HAP-1 (cell line): ENCODE data around the gene SH3BGRL.

Experiments used
- DNase-seq, 2 experiments: peaks; one replicate each; pipeline ENCODE4 v3.0.0-alpha.2; 2016 to 2020; ENCODE audit warnings: low spot score in 2 of 2
- H3K27me3 ChIP-seq: fragments of 250-450 bp; sonication (Bioruptor Pico); 2 replicates; pipeline ENCODE4 v1.5.1; 2020; ENCODE audit warnings: low read depth, mild to moderate bottlenecking, moderate library complexity
- H3K36me3 ChIP-seq: fragments of 250-450 bp; sonication (Bioruptor Pico); replicated peaks from 2 replicates; pipeline ENCODE4 v1.5.1; 2020; ENCODE audit warnings: mild to moderate bottlenecking
- H3K4me1 ChIP-seq: fragments of 250-450 bp; sonication (Bioruptor Pico); 2 replicates; pipeline ENCODE4 v1.5.1; 2020; ENCODE audit warnings: mild to moderate bottlenecking
- H3K4me3 ChIP-seq: fragments of 250-450 bp; sonication (Bioruptor Pico); 2 replicates; pipeline ENCODE4 v1.5.1; 2020; ENCODE audit warnings: mild to moderate bottlenecking, moderate library complexity
- H3K9me3 ChIP-seq: fragments of 250-450 bp; sonication (Bioruptor Pico); 2 replicates; pipeline ENCODE4 v1.5.1; 2020; ENCODE audit warnings: mild to moderate bottlenecking, moderate library complexity
- in situ Hi-C: fragments of 300-500 bp; cut with MboI; formaldehyde crosslinking; loops from 3 replicates; pipeline ENCODE4 v1.14.3; 2020; ENCODE audit warnings: low sequenced_read_pairs, inconsistent platforms, mixed read lengths

Gene SH3BGRL

DNA sequence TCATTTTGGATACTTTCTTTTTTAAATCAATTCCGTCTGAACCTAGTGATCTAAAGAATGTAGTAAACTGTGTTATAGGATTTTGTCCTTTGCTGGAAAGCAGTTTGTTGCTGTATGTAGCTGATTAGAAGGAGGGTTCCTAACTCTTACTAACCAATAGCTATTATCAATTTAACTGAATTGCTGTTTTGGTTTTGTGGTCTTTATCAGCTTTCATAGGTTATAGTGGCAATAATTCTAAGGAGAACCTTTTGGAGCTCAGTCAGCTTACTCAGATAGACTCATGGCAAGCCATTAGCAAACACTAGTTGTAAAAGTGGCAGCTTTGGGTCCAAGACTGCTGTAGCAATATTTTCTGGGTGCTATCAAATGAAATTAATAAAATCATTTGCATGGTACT is 29.6 kb downstream of the SH3BGRL start:
- Histone ChIP-seq H3K36me3 (no peaks in the 10 kb centered on the region), H3K9me3 (no peaks in the 10 kb centered on the region), H3K27me3 (no peaks in the 10 kb centered on the region), H3K4me1 (peaks cover 13% of the 10 kb centered on the region), H3K4me3 (no peak overlapping the region)
- no peak for DNase-seq
- in situ Hi-C loops, result no loop called here

DNA sequence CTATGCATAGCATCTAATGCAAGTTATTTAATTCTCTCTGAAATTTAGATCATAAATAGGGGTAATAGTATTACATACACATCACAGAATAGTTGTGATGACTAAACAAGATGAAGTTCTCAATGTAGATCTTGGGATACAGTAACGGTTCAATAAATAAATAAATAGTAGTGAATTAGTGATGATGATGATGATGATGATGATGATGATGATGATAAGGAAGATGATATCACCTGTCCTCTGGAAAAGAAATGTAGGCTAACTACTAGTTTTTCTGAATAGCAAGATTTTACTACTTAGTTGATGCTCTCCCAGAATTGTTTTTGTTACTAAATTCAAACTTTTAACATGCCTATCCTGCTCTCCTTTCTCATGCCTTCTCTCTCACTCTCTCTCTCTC is 30.3 kb downstream of the SH3BGRL start:
- Histone ChIP-seq H3K27me3 (no peaks in the 10 kb centered on the region), H3K4me3 (no peak overlapping the region), H3K9me3 (no peaks in the 10 kb centered on the region), H3K4me1 (peaks cover 13% of the 10 kb centered on the region), H3K36me3 (no peaks in the 10 kb centered on the region; the same call in 1 of the 2 replicates)
- in situ Hi-C loops, result no loop called here
- DNase-seq, result no peak

DNA sequence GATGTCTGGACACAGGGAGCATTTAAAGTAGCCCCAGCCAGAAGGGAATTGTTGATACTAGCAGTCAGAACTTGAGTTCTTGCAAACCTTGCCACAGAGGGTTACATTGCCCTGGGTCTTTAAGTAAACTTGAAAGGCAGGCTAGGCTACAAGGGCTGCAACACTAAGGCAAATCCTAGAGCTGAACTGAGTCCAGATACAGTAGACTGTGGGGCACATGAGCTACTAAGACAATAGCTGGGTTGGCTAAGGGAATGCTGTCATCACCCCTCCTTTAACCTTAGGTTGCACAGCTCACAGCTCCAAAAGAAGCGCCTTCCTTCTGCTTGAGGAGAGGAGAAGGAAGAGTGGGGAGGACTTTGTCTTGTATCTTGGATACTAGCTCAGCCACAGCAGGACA is 35.6 kb downstream of the SH3BGRL start:
- in situ Hi-C loops, result no loop called here
- H3K36me3 ChIP-seq, result peaks cover 3% of the 10 kb centered on the region
- no peaks in the 10 kb centered on the region for H3K4me1 ChIP-seq
- H3K4me3 ChIP-seq, result no peak overlapping the region
- DNase-seq, result no peak
- H3K27me3 ChIP-seq, result no peaks in the 10 kb centered on the region
- no peaks in the 10 kb centered on the region for H3K9me3 ChIP-seq

DNA sequence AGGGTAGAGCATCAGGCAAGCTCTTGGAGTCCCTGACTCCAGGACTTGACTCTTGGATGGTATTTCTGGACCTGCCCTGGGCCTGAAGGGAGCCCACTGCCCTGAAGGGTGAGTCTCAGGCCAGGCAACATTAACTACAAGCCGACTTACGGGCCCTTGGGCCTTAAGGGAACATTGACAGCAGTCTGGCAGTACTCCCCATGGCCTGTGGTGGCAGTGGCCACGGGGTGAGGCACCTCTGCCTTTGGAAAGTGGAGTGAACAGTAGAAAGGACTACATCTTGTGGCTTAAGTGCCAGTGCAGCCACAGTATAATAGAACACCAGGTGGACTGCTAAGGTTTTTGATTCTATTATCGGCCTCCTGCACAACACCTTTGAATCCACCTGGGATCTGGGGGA is 36.3 kb downstream of the SH3BGRL start:
- Histone ChIP-seq H3K27me3 (no peaks in the 10 kb centered on the region), H3K4me3 (no peak overlapping the region), H3K9me3 (no peaks in the 10 kb centered on the region), H3K36me3 (peaks cover 3% of the 10 kb centered on the region), H3K4me1 (no peaks in the 10 kb centered on the region)
- DNase-seq, result no peak
- in situ Hi-C loops, result no loop called here

DNA sequence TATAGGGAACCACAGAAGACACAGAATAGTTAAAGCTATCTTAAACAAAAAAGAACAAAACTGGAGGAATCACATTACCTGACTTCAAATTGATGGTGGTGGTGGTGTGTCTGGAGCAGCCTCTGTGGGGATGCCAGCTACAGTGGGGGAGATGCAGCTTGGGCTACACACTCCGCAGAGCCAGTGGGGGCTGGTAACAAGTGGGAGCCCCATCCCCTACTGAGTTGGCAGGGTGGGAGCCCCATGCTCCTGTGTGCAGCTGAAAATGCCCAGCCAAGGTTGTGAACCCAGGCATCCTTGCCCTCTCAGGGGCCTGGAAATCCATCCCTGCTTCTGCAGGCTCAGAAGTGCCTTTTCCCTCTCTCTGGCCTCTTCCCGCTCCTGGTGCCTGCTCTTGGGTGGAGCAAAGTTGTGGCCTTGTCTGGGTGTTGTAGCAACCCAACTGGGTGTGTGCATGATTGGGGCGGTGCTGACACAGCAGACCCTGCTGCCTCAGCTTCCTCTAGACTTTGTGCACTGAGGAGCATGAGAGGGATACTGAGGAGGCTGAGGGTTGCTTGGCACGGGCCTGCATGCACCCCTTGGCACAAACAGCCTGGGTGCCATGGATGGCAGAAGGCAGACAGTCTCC is 38.9 kb downstream of the SH3BGRL start:
- no peaks in the 10 kb centered on the region for H3K9me3 ChIP-seq
- in situ Hi-C loops, result no loop called here
- H3K4me1 ChIP-seq, result no peaks in the 10 kb centered on the region
- no peaks in the 10 kb centered on the region for H3K27me3 ChIP-seq
- DNase-seq, result no peak
- peaks cover 3% of the 10 kb centered on the region for H3K36me3 ChIP-seq
- H3K4me3 ChIP-seq, result no peak overlapping the region

DNA sequence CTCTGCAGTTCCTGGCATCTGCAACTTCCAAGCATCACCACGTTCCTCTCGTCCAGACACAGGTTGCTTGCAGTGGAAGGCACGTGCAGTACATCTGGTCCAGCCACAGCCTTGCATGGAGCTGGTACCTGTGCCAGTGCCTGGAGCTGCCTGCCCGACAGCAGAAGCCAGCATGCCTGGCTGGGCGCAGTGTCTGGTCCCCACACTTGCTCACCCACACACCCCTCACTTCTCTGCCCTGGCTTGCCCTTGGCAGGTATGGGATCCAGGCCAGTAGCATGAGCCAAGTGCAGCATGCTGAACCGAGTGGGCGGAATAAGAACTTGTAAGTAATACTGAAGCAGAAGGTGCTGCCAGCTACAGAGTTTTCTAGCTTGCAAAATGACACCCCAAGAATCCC is 39.9 kb downstream of the SH3BGRL start:
- in situ Hi-C loops, result no loop called here
- H3K4me3 ChIP-seq, result no peak overlapping the region
- no peak for DNase-seq
- H3K9me3 ChIP-seq, result no peaks in the 10 kb centered on the region
- peaks cover 3% of the 10 kb centered on the region for H3K36me3 ChIP-seq
- H3K27me3 ChIP-seq, result no peaks in the 10 kb centered on the region
- H3K4me1 ChIP-seq, result no peaks in the 10 kb centered on the region; the same call in 1 of the 2 replicates

DNA sequence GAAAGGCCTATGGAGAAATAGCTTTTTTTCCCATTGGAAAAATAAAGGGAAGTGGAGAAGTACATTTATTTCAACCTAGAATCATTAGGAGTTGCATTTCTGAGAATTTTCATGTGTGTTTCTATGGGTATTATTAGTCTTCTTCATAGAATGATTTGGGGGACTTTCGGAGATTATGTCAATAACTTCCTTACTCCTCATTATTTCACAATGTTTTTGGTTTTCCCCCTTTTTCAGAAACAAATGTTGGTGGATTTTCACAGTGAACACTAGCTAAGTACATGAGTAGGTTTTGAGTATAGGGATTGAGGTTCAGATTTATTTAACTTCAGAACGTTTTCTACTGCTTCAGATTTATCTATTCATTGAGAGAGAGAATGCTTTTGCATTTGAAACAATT is 54.0 kb downstream of the SH3BGRL start:
- Histone ChIP-seq H3K36me3 (no peaks in the 10 kb centered on the region), H3K4me3 (no peak overlapping the region), H3K27me3 (no peaks in the 10 kb centered on the region), H3K9me3 (no peaks in the 10 kb centered on the region), H3K4me1 (peaks cover 40% of the 10 kb centered on the region)
- in situ Hi-C loops, result no loop called here
- DNase-seq, result peak in 1 of 2 experiments; percentile 28

DNA sequence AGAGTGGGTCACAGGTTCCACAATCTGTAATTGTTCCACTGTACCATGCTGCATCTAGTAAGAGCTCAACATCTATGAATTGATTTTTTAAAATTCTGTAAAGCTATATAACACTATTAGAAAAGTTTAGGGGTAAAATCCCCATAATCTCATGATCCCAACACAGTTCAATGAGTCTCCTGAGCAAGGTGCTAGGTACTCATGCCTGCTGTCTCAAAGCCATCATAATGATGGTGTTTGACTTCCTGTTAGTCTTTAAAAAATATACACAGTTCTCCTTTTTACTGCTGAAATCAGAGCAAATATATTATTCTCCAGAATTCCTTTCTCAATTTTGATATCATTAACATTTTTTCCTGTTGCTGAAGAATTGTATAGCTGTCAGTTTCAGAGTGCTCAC is 55.9 kb downstream of the SH3BGRL start:
- no peak for DNase-seq
- in situ Hi-C loops, result no loop called here
- no peaks in the 10 kb centered on the region for H3K27me3 ChIP-seq

DNA sequence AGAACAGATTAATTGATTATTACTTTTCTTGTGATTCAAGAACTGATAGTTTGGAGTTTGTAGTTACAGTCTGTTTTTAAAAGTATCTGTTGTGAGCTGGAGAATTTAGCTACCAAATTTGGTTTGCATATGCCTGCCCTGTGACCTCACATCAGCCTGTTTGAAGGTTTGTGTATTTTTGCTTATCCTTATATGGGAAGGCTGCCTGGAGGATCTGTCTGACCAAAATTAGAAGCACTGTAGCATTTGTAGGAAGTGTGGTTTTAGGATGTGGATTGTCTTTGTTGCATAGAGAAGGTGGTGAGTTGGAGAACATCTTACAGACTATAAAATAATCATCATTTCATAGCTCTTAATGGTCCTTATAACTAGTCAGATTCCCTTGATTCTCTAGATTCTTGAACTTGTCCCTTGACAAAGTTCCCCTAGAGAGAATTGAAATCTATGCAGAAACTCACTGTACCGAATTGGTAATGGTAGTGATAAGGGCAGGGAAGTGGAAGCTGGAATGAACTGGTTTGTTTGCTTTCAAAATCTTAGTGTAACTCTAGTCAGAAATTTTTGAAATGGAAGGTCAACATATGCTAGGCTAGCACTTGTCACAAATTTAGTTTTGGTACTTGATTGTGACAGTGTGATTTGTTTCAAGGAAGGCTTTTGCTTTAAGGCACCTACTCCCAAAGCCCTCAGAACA is 57.3 kb downstream of the SH3BGRL start:
- Histone ChIP-seq H3K36me3 (no peaks in the 10 kb centered on the region), H3K4me3 (no peak overlapping the region), H3K4me1 (peaks cover 68% of the 10 kb centered on the region), H3K9me3 (no peaks in the 10 kb centered on the region), H3K27me3 (no peaks in the 10 kb centered on the region)
- in situ Hi-C loops, result no loop called here
- no peak for DNase-seq

More for the DNA sequence above, 55.9 kb downstream of the SH3BGRL start:
- Histone ChIP-seq H3K36me3 (no peaks in the 10 kb centered on the region), H3K4me1 (peaks cover 60% of the 10 kb centered on the region), H3K9me3 (no peaks in the 10 kb centered on the region), H3K4me3 (no peak overlapping the region)

DNA sequence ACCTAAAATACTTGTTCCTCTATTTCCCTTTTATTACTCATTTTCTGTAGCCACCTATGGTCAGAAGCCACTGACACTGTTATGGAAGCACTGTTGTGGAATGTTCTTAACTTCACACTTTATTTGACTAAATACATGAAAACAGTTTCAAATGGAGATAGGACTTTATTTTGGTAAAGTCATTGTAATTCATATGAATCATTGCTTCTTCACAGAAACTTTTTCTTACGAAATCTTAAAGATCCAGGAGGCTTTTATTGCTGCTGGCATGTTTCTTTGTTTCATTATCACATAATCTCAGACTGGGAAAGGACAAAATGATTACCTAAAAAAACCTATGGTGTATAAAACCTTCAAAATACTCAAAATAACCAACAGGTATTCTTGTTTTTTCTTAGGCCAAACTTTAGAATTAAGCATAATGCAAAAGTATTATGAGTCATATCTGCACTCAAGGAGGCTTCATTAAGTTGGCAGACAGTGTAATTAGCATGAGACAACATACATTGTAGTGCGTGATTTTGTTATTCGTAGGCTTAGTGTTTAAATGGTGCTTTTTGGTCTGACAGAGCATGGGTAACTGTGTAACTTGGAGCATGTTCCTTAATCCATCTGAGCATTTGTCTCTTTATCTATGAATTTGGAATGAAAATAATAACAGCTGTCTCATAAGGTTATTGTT is 58.0 kb downstream of the SH3BGRL start:
- H3K36me3 ChIP-seq, result no peaks in the 10 kb centered on the region
- no peaks in the 10 kb centered on the region for H3K27me3 ChIP-seq
- no peak overlapping the region for H3K4me3 ChIP-seq
- in situ Hi-C loops, result no loop called here
- no peaks in the 10 kb centered on the region for H3K9me3 ChIP-seq
- DNase-seq, result peak; percentile 14 to 93
- H3K4me1 ChIP-seq, result peaks cover 68% of the 10 kb centered on the region

DNA sequence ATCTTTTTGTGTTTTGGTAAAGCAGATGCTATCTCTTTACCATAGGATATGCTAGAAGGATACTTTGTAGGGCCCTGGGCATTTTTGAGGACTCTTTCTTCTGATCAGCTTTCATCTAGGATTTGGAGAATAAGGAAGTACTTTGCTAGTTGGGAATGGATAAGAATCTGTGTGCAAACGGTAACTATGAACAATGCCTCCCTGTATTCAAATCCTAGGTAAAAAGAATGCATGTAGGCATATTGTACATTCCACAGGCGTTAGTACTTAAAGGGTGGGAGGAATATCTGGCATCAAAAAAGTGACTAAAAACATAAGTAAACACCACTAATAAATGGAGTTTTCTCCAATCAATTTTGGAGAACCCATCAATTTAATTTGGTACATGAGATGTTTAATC is 59.7 kb downstream of the SH3BGRL start:
- H3K4me3 ChIP-seq, result no peak overlapping the region
- in situ Hi-C loops, result no loop called here
- peak in 1 of 2 experiments; percentile 23 for DNase-seq

DNA sequence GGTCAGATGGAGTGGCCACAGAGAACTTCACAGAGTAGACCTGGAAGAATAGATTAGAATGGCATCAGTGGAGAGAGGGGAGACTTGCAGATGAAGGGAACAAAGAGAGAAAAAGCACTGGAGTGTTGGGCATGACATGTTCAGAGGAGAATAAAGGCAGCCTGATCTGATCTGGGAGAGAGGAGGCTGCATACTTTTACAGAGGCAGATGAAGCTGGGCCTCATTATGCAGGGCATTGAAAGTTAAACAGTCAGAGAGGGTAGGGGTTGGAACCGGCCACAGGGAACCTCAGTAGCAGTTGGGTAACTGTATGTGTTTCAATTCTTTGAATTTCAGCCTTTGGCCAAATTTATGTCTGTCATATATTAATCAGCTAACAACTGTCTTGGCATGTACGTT is 61.2 kb downstream of the SH3BGRL start:
- in situ Hi-C loops, result no loop called here
- peak; percentile 26 to 29 for DNase-seq

More for the DNA sequence above, 59.7 kb downstream of the SH3BGRL start:
- Histone ChIP-seq H3K4me1 (peaks cover 53% of the 10 kb centered on the region), H3K9me3 (0 out of 2 replicates have a peak, but pooled peaks cover 2% of the 10 kb centered on the region), H3K27me3 (no peaks in the 10 kb centered on the region), H3K36me3 (no peaks in the 10 kb centered on the region)

DNA sequence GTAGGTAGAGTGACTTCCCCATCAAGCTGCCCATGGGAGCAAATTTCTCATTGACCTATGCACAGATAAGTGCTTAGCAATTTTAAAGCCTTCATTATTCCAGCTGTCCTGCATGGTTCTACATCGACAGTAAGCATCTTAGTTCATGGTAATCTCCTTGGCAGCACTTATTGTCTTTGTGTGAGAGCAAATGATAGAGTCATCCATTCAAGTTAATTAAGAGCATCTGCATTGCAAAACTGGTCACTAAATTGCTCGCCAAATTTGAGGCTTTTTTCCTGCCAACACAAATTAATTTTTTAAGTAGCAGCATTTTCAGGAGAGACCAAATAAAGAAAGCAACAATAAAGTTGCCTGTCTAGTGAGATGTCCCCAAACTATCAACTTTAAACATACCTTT is 76.7 kb downstream of the SH3BGRL start:
- no peak for DNase-seq
- in situ Hi-C loops, result no loop called here

More for the DNA sequence above, 61.2 kb downstream of the SH3BGRL start:
- no peaks in the 10 kb centered on the region for H3K36me3 ChIP-seq
- 0 out of 2 replicates have a peak, but pooled peaks cover 2% of the 10 kb centered on the region for H3K9me3 ChIP-seq
- no peaks in the 10 kb centered on the region for H3K27me3 ChIP-seq
- H3K4me3 ChIP-seq, result no peak overlapping the region
- peaks cover 51% of the 10 kb centered on the region for H3K4me1 ChIP-seq

DNA sequence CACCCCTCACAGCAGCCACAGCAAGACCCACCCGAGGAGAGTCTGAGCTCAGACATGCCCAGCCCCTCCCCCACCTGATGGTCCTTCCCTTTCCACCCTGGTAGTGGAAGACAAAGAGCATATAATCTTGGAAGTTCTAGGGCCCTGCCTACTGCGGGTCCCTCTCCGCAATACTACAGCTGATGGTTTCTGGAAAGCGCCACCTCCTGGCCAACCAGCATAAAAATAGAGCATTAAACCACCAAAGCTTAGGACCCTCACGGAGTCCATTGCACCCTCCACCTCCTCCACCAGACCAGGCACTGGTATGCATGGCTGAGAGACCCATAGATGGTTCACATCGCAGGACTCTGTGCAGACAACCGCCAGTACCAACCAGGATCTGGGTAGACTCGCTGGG is 78.2 kb downstream of the SH3BGRL start:
- in situ Hi-C loops, result no loop called here
- Histone ChIP-seq H3K4me1 (no peaks in the 10 kb centered on the region), H3K36me3 (peaks cover 21% of the 10 kb centered on the region), H3K4me3 (no peak overlapping the region), H3K27me3 (no peaks in the 10 kb centered on the region), H3K9me3 (no peaks in the 10 kb centered on the region)
- peak in 1 of 2 experiments; percentile 13 for DNase-seq

More for the DNA sequence above, 76.7 kb downstream of the SH3BGRL start:
- Histone ChIP-seq H3K4me1 (no peaks in the 10 kb centered on the region), H3K9me3 (no peaks in the 10 kb centered on the region), H3K27me3 (no peaks in the 10 kb centered on the region), H3K36me3 (peaks cover 21% of the 10 kb centered on the region), H3K4me3 (no peak overlapping the region)
